HepG2 (cell line): ENCODE results near the gene CFAP119. TPM values are rescaled to one million over a fixed set of nuclear protein-coding genes. Genes with fewer than 3 reads are reported as not detected.

Source experiments
- ATAC-seq: fragments of 200-7000 bp; cut with Tn5 transposase; 3 replicates; pipeline ENCODE4 v1.9.1; 2020; ENCODE audit warnings: mild to moderate bottlenecking, moderate library complexity
- BruUV-seq: library from RNA; stranded (reverse); fragments of 400-500 nt; replicated peaks from 2 replicates; lab custom pipeline; 2021; lab: Mats Ljungman, UMichigan
- CTCF ChIA-PET: fragments of 300-600 bp; formaldehyde crosslinking; extraction: SDS; loops from one replicate; lab custom pipeline; 2021; ENCODE audit warnings: low total read pairs, inconsistent platforms, low intra/inter-chr PET ratio; lab: Yijun Ruan, JAX
- POLR2A ChIA-PET: fragments of 350-600 bp; sonication (Branson Sonifier 250); formaldehyde crosslinking; loops from one replicate; lab custom pipeline; 2020; ENCODE audit warnings: antibody characterized with exemption, inconsistent platforms; lab: Yijun Ruan, JAX
- DNase-seq: peaks from one replicate; pipeline ENCODE4 v3.0.0-alpha.2; 2015; ENCODE audit warnings: low spot score
- FAIRE-seq: peaks from 3 replicates; lab custom pipeline; 2011; peaks lifted over from hg19 to GRCh38; lab: Jason Lieb, UNC
- H2AFZ ChIP-seq: one replicate; pipeline ENCODE4 v1.6.1; 2011; ENCODE audit warnings: low read length, inconsistent platforms
- H3K27ac ChIP-seq: fragments of 300-600 bp; 3 replicates; pipeline ENCODE4 v1.8.0; 2011; ENCODE audit warnings: mixed run types, mild to moderate bottlenecking, mixed read lengths, low read length, inconsistent platforms; ENCODE audit not compliant: insufficient read depth; ENCODE audit errors: extremely low read length
- H3K27me3 ChIP-seq, 2 experiments: fragments of 200-600 bp in 1 of 2; 2 replicates in 1 of 2; 3 replicates in 1 of 2; pipeline versions ENCODE4 v1.6.0 to v1.8.0; 2011; ENCODE audit warnings: low read length in 2 of 2, mild to moderate bottlenecking in 2 of 2, moderate library complexity in 2 of 2, inconsistent platforms in 1 of 2; ENCODE audit not compliant: insufficient read depth in 2 of 2, control insufficient read depth in 1 of 2
- H3K36me3 ChIP-seq, 2 experiments: fragments of 200-600 bp in 1 of 2; replicated peaks in 1 of 2; 2 replicates in 1 of 2; 3 replicates in 1 of 2; pipeline versions ENCODE4 v1.5.1 to v1.8.0; 2011; ENCODE audit warnings: low read length in 2 of 2, inconsistent platforms in 1 of 2; ENCODE audit not compliant: insufficient read depth in 2 of 2, control insufficient read depth in 1 of 2
- H3K4me1 ChIP-seq: 2 replicates; pipeline ENCODE4 v1.5.1; 2012; ENCODE audit warnings: low read length, inconsistent platforms; ENCODE audit not compliant: insufficient read depth
- H3K4me2 ChIP-seq: 2 replicates; pipeline ENCODE4 v1.6.0; 2011; ENCODE audit warnings: low read depth, low read length, inconsistent platforms
- H3K4me3 ChIP-seq, 3 experiments: fragments of 200-600 bp in 1 of 3; sonication (generic), shearing (Covaris generic) in 1 of 3; replicated peaks in 1 of 3; 2 replicates each; pipeline ENCODE4 v1.5.1; 2011 to 2016; ENCODE audit warnings: low read length in 3 of 3, inconsistent platforms in 2 of 3, low read depth in 2 of 3, mild to moderate bottlenecking in 2 of 3, control low read depth in 1 of 3, mixed read lengths in 1 of 3; ENCODE audit not compliant: insufficient read depth in 1 of 3
- H3K79me2 ChIP-seq: one replicate; pipeline ENCODE4 v1.6.1; 2011; ENCODE audit warnings: low read length, inconsistent platforms; ENCODE audit not compliant: insufficient read depth
- H3K9ac ChIP-seq: 2 replicates; pipeline ENCODE4 v1.6.0; 2011; ENCODE audit warnings: mild to moderate bottlenecking, low read depth, low read length, inconsistent platforms; ENCODE audit not compliant: insufficient read depth
- H3K9me3 ChIP-seq: 2 replicates; pipeline ENCODE4 v1.5.1; 2012; ENCODE audit warnings: mild to moderate bottlenecking, low read length
- H4K20me1 ChIP-seq: 2 replicates; pipeline ENCODE4 v1.6.0; 2011; ENCODE audit warnings: inconsistent platforms, mild to moderate bottlenecking, low read length, moderate library complexity; ENCODE audit not compliant: insufficient read depth
- AGO2 ChIP-seq: fragments of 200-400 bp; formaldehyde crosslinking; optimal IDR thresholded peaks from 2 replicates; pipeline ENCODE3; 2017; ENCODE audit warnings: mild to moderate bottlenecking, low read depth, low read length, moderate library complexity
- MAFK ChIP-seq, 2 experiments: IDR thresholded peaks in 1 of 2; conservative IDR thresholded peaks in 1 of 2; 2 replicates each; pipeline ENCODE4 v1.6.1; 2011; ENCODE audit warnings: improper control_type of control experiment in 2 of 2, low read length in 2 of 2
- POLR2AphosphoS5 ChIP-seq: IDR thresholded peaks from 2 replicates; pipeline ENCODE4 v1.6.1; 2012; ENCODE audit warnings: low read depth, low read length
- PPARG ChIP-seq: conservative IDR thresholded peaks from 2 replicates; pipeline ENCODE4 v1.6.1; 2016; ENCODE audit warnings: missing biosample characterization, missing genetic modification reagents
- RCOR2 ChIP-seq: IDR thresholded peaks from 2 replicates; pipeline ENCODE4 v1.6.1; 2016; ENCODE audit warnings: missing biosample characterization, missing genetic modification reagents
- ZMYM4 ChIP-seq: sonication (generic); formaldehyde crosslinking; IDR thresholded peaks from 2 replicates; pipeline ENCODE4 v1.8.1; 2023; ENCODE audit warnings: mild to moderate bottlenecking, missing genetic modification reagents
- ZNF12 ChIP-seq: sonication (generic); formaldehyde crosslinking; IDR thresholded peaks from 2 replicates; pipeline ENCODE4 v1.5.0; 2020; ENCODE audit warnings: missing genetic modification reagents
- ZNF253 ChIP-seq: sonication (generic); formaldehyde crosslinking; IDR thresholded peaks from 2 replicates; pipeline ENCODE4 v1.8.0; 2022; ENCODE audit warnings: mild to moderate bottlenecking, missing genetic modification reagents, borderline replicate concordance
- ZNF839 ChIP-seq: sonication (generic); formaldehyde crosslinking; IDR thresholded peaks from 2 replicates; pipeline ENCODE4 v1.4.0; 2020; ENCODE audit warnings: missing genetic modification reagents, mild to moderate bottlenecking, borderline replicate concordance
- WGBS: methylation state at CpG from one replicate; pipeline ENCODE4 v1.1.6; 2017; ENCODE audit warnings: low lambda C conversion rate; 5-methylcytosine and 5-hydroxymethylcytosine counted together
- in situ Hi-C: cut with HindIII; loops from 2 replicates; pipeline ENCODE4 v1.10.0; 2017; ENCODE audit warnings: low pct_unique_long_range_greater_than_20kb; ENCODE audit not compliant: extremely low pct_ligation_motif_present
- intact Hi-C: fragments of 100-400 bp; cut with micrococcal nuclease; formaldehyde crosslinking; loops from one replicate; pipeline ENCODE4 v1.10.0; 2022; ENCODE audit not compliant: unreplicated experiment
- polyA plus RNA-seq, 8 experiments: library from polyadenylated mRNA; depleted of rRNA in 3 of 8; stranded (reverse) in 7 of 8; unstranded in 1 of 8; fragments of >200 nt; fragmentation: Illumina TruSeq in 4 of 8; extraction: Trizol in 4 of 8; gene quantifications; 2 replicates each; pipeline versions ENCODE4 v1.2.1 to v1.2.3, GENCODE V29; 2011 to 2016; ENCODE audit warnings: low read depth in 4 of 8, missing spikeins in 1 of 8, mixed read lengths in 1 of 8; ENCODE audit not compliant: insufficient read depth in 1 of 8
- total RNA-seq, 5 experiments: library from RNA; depleted of rRNA; stranded (reverse); fragments of >200 nt; fragmentation: Illumina TruSeq; extraction: Trizol; gene quantifications; 2 replicates each; pipeline ENCODE4 v1.2.3, GENCODE V29; 2016; ENCODE audit warnings: low read depth in 1 of 5

The CFAP119 gene
- total and polyA plus RNA-seq, 2 of the 13 experiments (the other 11 are each of a cell fraction or from before 2014, with no cell fraction given) = 6.4 TPM

DNA sequence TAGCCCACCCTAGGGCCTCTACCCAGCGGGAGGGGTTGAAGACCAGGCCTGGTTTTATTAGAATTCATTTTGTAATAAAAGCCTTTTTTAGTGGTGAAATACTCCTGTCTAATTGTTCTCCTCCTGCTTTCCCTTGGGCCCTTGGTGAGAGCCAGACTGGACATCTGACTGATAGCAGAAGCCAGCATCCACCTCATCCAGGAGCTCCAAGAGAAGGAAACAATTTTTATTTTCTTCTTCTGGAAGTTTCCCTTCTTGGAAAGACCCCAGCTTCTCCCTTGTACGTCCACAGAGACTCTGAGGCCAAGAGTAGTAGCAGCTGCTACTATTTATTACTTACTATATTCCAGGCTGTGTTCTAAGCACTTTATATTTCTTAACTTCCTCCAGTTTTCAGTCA, 17.7 kb downstream of the CFAP119 start:
- Histone ChIP-seq H3K4me2 (no peak overlapping the region), H3K9ac (no peak overlapping the region), H3K36me3 (peaks cover 6 to 7% of the 10 kb centered on the region in 2 experiments; a peak in 1 of 5 replicates), H4K20me1 (no peaks in the 10 kb centered on the region), H2AFZ (no peak overlapping the region), H3K27ac (peak overlapping the region; percentile 66), H3K79me2 (no peaks in the 10 kb centered on the region), H3K4me3 (no peak overlapping the region), H3K9me3 (no peaks in the 10 kb centered on the region), H3K4me1 (peaks cover 53% of the 10 kb centered on the region), H3K27me3 (no peaks in the 10 kb centered on the region)
- ChIA-PET CTCF (no interaction called here), POLR2A (interaction anchor here (1.0 kb wide), 1 partner anchor 10 kb away, joined by 4 read pairs; no protein-coding TSS in a partner anchor)
- WGBS = 94% methylated on average over 2 of the region's 2 CpGs
- no TSS peak for BruUV-seq
- no peak for TF ChIP-seq ZNF12 (CRISPR knock-in tag)
- TF ChIP-seq MAFK (conservative IDR thresholded peaks at IDR 0.05 in 1 of 2, IDR thresholded peaks at IDR 0.05 in 1 of 2; ENCODE audit: low read length in 2 of 2) = no peak
- TF ChIP-seq POLR2AphosphoS5 = no peak
- TF ChIP-seq RCOR2 = no peak
- no peak for TF ChIP-seq PPARG
- no peak for TF ChIP-seq ZNF253 (CRISPR knock-in tag)
- TF ChIP-seq ZMYM4 (CRISPR knock-in tag) = no peak
- FAIRE-seq = no peak
- no peak for ATAC-seq
- intact Hi-C loops = loop anchor here (10.0 kb wide), 1 partner anchor 71 kb away; no protein-coding TSS in a partner anchor
- no peak for DNase-seq
- in situ Hi-C loops = no loop called here

DNA sequence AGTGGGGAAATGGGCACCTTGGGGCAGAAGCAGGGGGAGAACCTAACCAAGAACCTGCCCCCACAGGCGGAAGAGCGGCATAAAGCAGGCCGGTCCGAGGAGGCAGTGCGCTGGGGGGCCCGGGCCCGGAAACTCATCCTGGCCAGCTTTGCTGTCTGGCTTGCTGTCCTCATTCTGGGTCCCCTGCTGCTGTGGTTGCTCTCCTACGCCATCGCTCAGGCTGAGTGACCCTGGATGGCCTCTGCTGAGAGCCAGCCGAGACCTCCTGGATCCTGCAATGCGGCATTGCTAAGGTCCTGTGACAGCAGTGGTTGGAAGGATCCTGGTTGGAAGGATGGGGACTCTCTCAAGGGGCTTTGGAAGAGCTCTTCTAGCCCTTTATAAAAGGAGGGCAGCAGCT, 18.1 kb downstream of the CFAP119 start:
- intact Hi-C loops (loop anchor here (10.0 kb wide), 1 partner anchor 71 kb away; no protein-coding TSS in a partner anchor), in situ Hi-C loops (no loop called here)
- WGBS = 100% methylated on average over 7 of the region's 11 CpGs
- no TSS peak for BruUV-seq
- H3K36me3 ChIP-seq = peaks cover 10 to 11% of the 10 kb centered on the region in 2 experiments; a peak in 3 of 5 replicates
- H3K9ac ChIP-seq = no peak overlapping the region
- POLR2A ChIA-PET = interaction anchor here (1.0 kb wide), 1 partner anchor 9 kb away, joined by 4 read pairs; no protein-coding TSS in a partner anchor
- no peak for FAIRE-seq
- no peaks in the 10 kb centered on the region for H3K9me3 ChIP-seq
- H3K79me2 ChIP-seq = no peaks in the 10 kb centered on the region
- no peak for ATAC-seq
- H2AFZ ChIP-seq = no peak overlapping the region
- H3K4me2 ChIP-seq = no peak overlapping the region
- DNase-seq = no peak
- CTCF ChIA-PET = no interaction called here
- no peaks in the 10 kb centered on the region for H4K20me1 ChIP-seq
- H3K27me3 ChIP-seq = no peaks in the 10 kb centered on the region
- H3K4me1 ChIP-seq = peaks cover 52% of the 10 kb centered on the region
- peak overlapping the region; percentile 66 for H3K27ac ChIP-seq
- H3K4me3 ChIP-seq = no peak overlapping the region
- peak; percentile 41 for TF ChIP-seq AGO2
- TF ChIP-seq ZNF839 (CRISPR knock-in tag) = no peak
